GM12874 (cell line): ENCODE results near the gene LYPLA2.

Experiments used
- TF ChIP-seq, protein P1 (sequence below): IDR thresholded peaks from 2 replicates; pipeline ENCODE4 v1.5.1; 2011; ENCODE audit warnings: low read depth, mild to moderate bottlenecking, control low read depth, low read length, moderate library complexity; ENCODE audit not compliant: insufficient read depth

Gene LYPLA2

DNA sequence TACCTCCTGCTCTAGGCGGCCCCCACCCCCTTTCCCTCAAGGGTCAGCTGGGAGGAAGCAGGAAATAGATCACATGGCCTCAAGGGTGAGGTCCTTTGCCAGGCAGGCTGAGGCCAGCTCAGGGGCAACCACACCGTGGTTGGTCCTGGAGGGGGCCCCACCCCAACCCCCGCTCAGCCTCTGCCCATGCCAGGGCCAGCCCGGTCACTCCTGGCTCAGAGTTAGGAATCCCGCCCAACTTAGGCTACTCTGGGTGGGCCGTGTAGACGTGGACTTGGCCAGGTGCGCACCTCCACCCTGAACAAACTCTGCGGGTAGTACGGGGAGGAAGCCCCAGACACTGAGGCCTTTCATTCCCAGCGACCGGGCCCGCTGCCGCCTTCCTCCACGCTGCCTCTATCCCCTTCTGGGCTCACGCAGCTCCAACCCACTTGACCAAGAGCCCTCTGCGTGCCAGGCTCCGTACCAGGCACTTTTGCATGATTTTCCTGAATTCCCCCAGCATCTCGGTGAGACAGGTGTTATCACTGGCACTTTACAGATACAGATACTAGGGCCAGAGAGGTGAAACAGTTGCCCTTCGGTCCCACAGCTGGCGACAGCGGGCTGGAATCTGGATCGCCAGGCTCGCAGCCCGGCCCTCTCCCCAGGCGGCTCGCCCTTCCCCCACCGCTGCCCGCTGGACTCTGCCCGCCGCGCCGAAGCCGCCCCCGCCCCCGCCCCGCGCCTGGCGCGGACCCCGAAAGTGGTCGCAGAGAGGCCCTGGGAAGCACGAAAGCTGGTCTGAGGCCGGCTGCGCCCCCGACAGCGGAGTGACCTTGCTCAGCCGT lies 8.8 kb downstream of the LYPLA2 start:
- TF ChIP-seq, protein P1, sequence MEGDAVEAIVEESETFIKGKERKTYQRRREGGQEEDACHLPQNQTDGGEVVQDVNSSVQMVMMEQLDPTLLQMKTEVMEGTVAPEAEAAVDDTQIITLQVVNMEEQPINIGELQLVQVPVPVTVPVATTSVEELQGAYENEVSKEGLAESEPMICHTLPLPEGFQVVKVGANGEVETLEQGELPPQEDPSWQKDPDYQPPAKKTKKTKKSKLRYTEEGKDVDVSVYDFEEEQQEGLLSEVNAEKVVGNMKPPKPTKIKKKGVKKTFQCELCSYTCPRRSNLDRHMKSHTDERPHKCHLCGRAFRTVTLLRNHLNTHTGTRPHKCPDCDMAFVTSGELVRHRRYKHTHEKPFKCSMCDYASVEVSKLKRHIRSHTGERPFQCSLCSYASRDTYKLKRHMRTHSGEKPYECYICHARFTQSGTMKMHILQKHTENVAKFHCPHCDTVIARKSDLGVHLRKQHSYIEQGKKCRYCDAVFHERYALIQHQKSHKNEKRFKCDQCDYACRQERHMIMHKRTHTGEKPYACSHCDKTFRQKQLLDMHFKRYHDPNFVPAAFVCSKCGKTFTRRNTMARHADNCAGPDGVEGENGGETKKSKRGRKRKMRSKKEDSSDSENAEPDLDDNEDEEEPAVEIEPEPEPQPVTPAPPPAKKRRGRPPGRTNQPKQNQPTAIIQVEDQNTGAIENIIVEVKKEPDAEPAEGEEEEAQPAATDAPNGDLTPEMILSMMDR = no peak

DNA sequence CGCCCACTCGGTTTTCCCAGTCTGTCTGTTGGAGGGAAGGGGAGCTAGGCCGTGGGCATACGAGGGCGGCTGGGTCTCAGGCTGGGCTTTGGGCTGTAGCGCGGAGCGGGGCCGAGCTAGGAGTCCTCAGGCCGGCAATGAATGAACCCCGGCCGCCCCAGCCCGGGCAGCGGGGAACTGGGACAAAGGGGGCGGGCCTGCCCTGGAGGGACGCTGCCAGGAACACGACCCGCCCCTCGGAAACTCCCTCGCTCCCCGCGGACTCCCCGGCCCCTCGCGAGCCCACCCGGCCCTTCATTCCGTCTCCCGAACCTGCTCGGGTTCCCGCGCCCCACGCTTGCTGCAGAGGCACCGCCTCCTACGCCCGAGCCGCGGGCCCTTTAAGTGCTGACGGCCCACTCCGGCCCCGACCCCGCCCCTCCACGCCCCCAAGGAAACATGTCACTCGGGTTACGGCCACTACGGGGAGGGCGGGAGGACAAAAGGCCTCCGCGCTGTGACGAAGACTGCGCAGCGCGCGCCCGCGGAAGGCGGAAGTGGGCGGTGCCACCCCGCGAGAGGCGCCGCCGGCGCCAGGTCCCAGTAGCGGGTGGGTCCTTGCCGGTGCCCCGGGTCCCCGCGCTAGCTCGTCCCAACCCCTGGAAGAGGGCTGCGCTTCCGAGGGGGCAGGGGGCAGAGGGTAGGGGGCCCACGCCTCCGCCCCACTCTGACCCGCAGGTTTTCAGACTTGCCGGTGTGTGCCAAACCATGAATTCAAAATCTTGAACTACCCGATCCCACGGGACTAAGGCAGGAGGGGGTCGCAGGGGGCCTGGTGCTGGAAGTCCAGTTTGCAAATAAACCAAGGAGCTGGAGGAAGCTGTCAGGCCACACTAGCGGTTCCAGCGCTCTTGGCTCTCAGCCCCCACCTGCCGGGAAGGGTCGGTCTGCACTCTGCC lies 9.7 kb downstream of the LYPLA2 start, which contains the start of gene GALE:
TSS of gene GALE (minus strand) at position 355 of the 938 bp plus-strand sequence. CDS start 1,747 bp downstream, outside the sequence.
- TF ChIP-seq, protein P1 = no peak

DNA sequence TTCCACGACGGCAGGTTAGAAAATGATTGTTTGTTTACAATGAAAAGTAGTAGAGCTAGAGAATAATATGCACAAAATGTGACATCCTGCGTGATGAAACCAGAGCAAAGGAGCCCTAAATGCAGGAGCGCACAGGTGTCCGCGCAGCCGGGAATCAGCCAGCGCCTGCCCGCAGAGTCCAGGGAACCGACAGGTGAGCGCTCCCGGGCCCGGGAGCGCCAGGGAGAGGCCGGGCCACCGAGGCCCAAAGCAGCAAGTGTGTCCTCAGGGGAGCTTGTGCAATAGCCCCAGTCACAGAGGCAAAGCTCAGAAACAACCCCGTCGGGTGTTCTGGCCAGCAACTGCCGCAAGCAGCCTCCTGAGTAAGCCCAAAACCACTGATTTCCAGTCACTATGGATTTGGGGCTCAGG lies 10.4 kb downstream of the LYPLA2 start:
- TF ChIP-seq, protein P1 = no peak

DNA sequence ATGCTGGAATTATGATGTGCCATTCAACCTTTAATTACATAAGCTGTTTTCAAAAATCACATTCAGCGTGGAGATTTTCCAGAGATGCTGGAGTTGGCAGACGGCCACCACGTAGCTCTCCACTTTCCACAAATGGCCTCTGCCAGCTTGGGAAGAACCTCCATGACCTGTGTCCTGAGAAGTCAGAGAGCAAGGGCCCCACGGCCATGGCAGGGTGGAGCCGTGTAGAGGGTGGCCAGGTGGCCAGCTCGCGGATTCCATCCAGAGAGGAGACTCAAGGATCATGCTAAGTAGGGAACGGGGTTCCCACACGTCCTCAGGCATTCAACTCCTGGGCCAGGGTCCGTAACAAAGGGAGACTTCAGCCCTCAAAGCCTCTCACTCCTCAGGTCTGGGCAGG lies 10.9 kb downstream of the LYPLA2 start:
- TF ChIP-seq, protein P1 = no peak

DNA sequence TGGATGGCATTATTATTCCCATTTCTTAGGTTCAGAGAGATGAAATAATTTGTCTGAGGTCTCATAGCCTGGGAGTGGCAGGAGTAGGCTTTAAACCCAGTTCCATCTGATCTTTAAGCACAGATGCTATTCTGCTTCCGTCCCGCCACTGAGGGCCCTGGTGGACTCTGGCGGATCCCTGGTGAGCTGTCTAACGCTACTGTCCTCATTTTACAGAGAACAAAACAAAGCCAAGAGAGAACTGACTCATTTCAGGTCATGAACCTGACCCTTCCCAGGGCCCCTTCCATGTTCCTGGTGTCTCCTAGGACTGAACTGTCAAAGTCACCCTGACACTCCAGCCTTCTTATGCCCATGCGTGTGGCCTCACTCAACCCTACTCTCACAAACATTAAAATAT lies 12.7 kb downstream of the LYPLA2 start:
- TF ChIP-seq, protein P1 = no peak

DNA sequence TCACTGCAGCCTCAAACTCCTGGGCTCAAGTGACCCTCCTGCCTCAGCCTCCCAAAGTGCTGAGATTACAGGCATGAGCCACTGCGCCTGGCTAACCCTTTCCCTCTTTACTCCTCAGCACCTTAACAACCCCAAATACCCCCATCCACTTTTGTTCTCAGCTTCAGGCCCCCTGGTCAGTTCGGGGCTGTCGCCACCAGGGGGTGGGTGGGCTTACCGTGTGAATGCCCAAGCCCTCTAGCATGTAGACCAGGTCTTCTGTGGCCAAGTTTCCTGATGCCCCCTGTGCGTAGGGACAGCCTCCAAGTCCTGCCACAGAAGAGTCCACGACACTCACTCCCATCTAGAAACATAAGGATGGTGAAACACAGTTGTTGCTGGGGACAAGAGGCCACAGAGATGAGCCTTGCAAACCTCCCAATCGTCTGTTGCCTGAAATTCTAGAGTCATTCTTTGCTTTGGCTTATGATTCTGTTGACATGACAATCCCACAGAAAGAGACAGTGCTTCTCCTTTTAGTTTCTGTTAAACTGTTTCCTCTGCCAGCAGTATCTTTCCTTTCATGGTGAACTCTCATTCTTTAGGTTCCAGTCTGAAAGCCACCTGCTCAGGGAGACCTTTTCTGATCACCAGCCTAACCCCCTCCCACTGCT lies 13.4 kb downstream of the LYPLA2 start:
- TF ChIP-seq, protein P1 = peak; percentile 2; the same call in 1 of the 2 replicates
